CD14-positive monocyte (primary cell): ENCODE results near the gene IL1R2. TPM values are rescaled to one million over a fixed set of nuclear protein-coding genes. Genes with fewer than 3 reads are reported as not detected.
A peak's percentile ranks its signal among the peaks of the same experiment; 100 is the strongest.

ENCODE experiments used
- DNase-seq, 3 donors: peaks; one replicate each; pipeline ENCODE4 v3.0.0-alpha.2; 2011 to 2022
- H2AFZ ChIP-seq: 2 replicates; pipeline ENCODE4 v1.6.0; 2012; ENCODE audit warnings: mild to moderate bottlenecking, low read depth, low read length, inconsistent platforms; ENCODE audit not compliant: insufficient read depth, poor library complexity, severe bottlenecking
- H3K27ac ChIP-seq, 2 donors: 1 replicate in 1 of 2; 2 replicates in 1 of 2; pipeline ENCODE4 v1.5.1; 2012 to 2013; ENCODE audit warnings: low read length in 2 of 2, control low read depth in 1 of 2, inconsistent platforms in 1 of 2, low read depth in 1 of 2, mild to moderate bottlenecking in 1 of 2
- H3K27me3 ChIP-seq, 2 donors: one replicate each; pipeline versions ENCODE4 v1.6.0 to v1.6.1; 2011 to 2013; ENCODE audit warnings: low read length in 2 of 2; ENCODE audit not compliant: control insufficient read depth in 2 of 2, insufficient read depth in 2 of 2
- H3K36me3 ChIP-seq, 2 donors: replicated peaks in 1 of 2; 1 replicate in 1 of 2; 2 replicates in 1 of 2; pipeline versions ENCODE4 v1.5.1 to v1.6.1; 2012 to 2013; ENCODE audit warnings: low read length in 2 of 2, control low read depth in 1 of 2, inconsistent platforms in 1 of 2, mild to moderate bottlenecking in 1 of 2; ENCODE audit not compliant: insufficient read depth in 2 of 2, control insufficient read depth in 1 of 2
- H3K4me1 ChIP-seq, 2 donors: 1 replicate in 1 of 2; 2 replicates in 1 of 2; pipeline versions ENCODE4 v1.5.1 to v1.6.1; 2012 to 2013; ENCODE audit warnings: low read length in 2 of 2, control low read depth in 1 of 2, inconsistent platforms in 1 of 2, mild to moderate bottlenecking in 1 of 2, moderate library complexity in 1 of 2; ENCODE audit not compliant: insufficient read depth in 2 of 2, control insufficient read depth in 1 of 2
- H3K4me2 ChIP-seq: replicated peaks from 2 replicates; pipeline ENCODE3; 2012; ENCODE audit warnings: low read length, moderate library complexity, mild to moderate bottlenecking; ENCODE audit not compliant: poor library complexity, severe bottlenecking; ENCODE audit errors: extremely low read depth
- H3K4me3 ChIP-seq, 3 experiments: fragments of 200-600 bp in 1 of 3; sonication (generic) in 1 of 3; replicated peaks in 1 of 3; 1 replicate in 2 of 3; 2 replicates in 1 of 3; pipeline ENCODE4 v1.5.1; 2011 to 2013; ENCODE audit warnings: low read length in 3 of 3, mild to moderate bottlenecking in 3 of 3, control low read depth in 2 of 3, low read depth in 2 of 3, inconsistent platforms in 1 of 3, moderate library complexity in 1 of 3
- H3K79me2 ChIP-seq: 2 replicates; pipeline ENCODE4 v1.6.0; 2012; ENCODE audit warnings: mild to moderate bottlenecking, control low read depth, inconsistent platforms, low read length, moderate library complexity; ENCODE audit not compliant: insufficient read depth
- H3K9ac ChIP-seq: 2 replicates; pipeline ENCODE4 v1.6.0; 2017; ENCODE audit warnings: low read length, mild to moderate bottlenecking; ENCODE audit not compliant: insufficient read depth, poor library complexity, severe bottlenecking
- H3K9me3 ChIP-seq, 2 donors: replicated peaks in 1 of 2; 1 replicate in 1 of 2; 2 replicates in 1 of 2; pipeline versions ENCODE4 v1.5.1 to v1.6.1; 2012 to 2013; ENCODE audit warnings: low read length in 2 of 2, control low read depth in 1 of 2; ENCODE audit not compliant: control insufficient read depth in 1 of 2, insufficient read depth in 1 of 2
- H4K20me1 ChIP-seq: 2 replicates; pipeline ENCODE4 v1.6.0; 2012; ENCODE audit warnings: mild to moderate bottlenecking, low read length, control low read depth, moderate library complexity; ENCODE audit not compliant: insufficient read depth
- H3K27ac Mint-ChIP-seq, 7 donors: one replicate each; pipeline ENCODE4 v1.8.0; 2020; ENCODE audit warnings: mild to moderate bottlenecking in 7 of 7, mixed read lengths in 7 of 7, moderate library complexity in 6 of 7, inconsistent platforms in 2 of 7
- H3K27me3 Mint-ChIP-seq, 3 donors: one replicate each; pipeline ENCODE4 v1.8.0; 2021 to 2022; ENCODE audit warnings: low read depth in 3 of 3, mild to moderate bottlenecking in 3 of 3, mixed read lengths in 3 of 3, moderate library complexity in 3 of 3, inconsistent platforms in 1 of 3
- H3K36me3 Mint-ChIP-seq, 2 donors: one replicate each; pipeline ENCODE4 v1.8.0; 2020; ENCODE audit warnings: mixed read lengths in 2 of 2, inconsistent platforms in 1 of 2, mild to moderate bottlenecking in 1 of 2
- H3K4me1 Mint-ChIP-seq: one replicate; pipeline ENCODE4 v1.8.0; 2020; ENCODE audit warnings: mild to moderate bottlenecking, mixed read lengths
- H3K4me3 Mint-ChIP-seq, 2 donors: one replicate each; pipeline ENCODE4 v1.8.0; 2020; ENCODE audit warnings: mild to moderate bottlenecking in 2 of 2, mixed read lengths in 2 of 2, moderate library complexity in 1 of 2
- H3K9me3 Mint-ChIP-seq, 7 donors: one replicate each; pipeline ENCODE4 v1.8.0; 2020 to 2022; ENCODE audit warnings: mixed read lengths in 7 of 7, mild to moderate bottlenecking in 6 of 7, moderate library complexity in 6 of 7, inconsistent platforms in 2 of 7
- CTCF ChIP-seq: fragments of 200-600 bp; IDR thresholded peaks from one replicate; pipeline ENCODE4 v1.8.0; 2022; ENCODE audit warnings: antibody characterized with exemption, mild to moderate bottlenecking
- WGBS: methylation state at CpG from one replicate; pipeline ENCODE4 v1.1.5; 2013; ENCODE audit warnings: missing lambda C conversion rate; ENCODE audit not compliant: insufficient coverage; 5-methylcytosine and 5-hydroxymethylcytosine counted together
- intact Hi-C, 2 donors: fragments of 100-400 bp; cut with micrococcal nuclease; formaldehyde crosslinking; loops; one replicate each; pipeline versions ENCODE4 v1.15.0 to v1.15.1; 2023
- polyA plus RNA-seq, 3 donors: library from polyadenylated mRNA; depleted of rRNA in 1 of 3; unstranded in 2 of 3; stranded (reverse) in 1 of 3; fragments of 300-500 nt in 2 of 3; fragments of >200 nt in 1 of 3; fragmentation: Illumina TruSeq in 2 of 3; gene quantifications; 1 replicate in 2 of 3; 2 replicates in 1 of 3; pipeline ENCODE4 v1.2.3, GENCODE V29; 2012 to 2021

IL1R2 gene
- polyA plus RNA-seq, 3 donors: 5.9 to 12.0 (median 6.2) TPM

DNA sequence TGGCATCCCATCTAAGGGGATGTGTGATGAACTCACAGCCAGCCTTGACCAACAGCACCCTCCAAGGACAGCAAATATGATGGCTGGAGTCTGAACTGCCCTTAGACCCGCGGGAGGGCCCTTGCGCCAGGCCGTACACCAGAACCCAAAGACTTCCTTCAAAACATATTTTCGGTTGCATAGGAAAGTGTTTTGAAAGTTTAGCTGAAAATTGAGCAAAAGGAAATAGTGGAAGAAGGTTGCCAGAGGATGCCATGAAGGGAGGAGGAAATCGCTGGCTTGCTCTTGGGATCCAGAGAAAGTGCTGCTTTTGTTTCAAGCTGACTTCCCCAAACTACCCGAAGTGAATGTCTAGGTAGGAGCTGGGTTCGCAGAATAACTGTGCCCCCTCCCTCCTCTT, 61.3 kb downstream of the IL1R2 start:
- peak overlapping the region in 1 of 3 experiments; percentile 50 for H3K4me3 ChIP-seq
- WGBS: 0% methylated on average over 1 of the region's 8 CpGs
- TF ChIP-seq CTCF: no peak
- no peak overlapping the region for H3K9ac ChIP-seq
- peak; percentile 61 to 77 (median 68) for DNase-seq
- intact Hi-C loops: no loop called here
- Mint-ChIP-seq H3K27ac (peak overlapping the region; percentile 86 to 96 (median 94)), H3K36me3 (peaks cover 0 to 2% of the 10 kb centered on the region in 2 donors), H3K4me1 (peaks cover 63% of the 10 kb centered on the region), H3K27me3 (peaks cover 0 to 6% (median 0%) of the 10 kb centered on the region in 3 donors), H3K9me3 (peaks cover 0 to 3% (median 0%) of the 10 kb centered on the region in 7 donors), H3K4me3 (peak overlapping the region; percentile 72 to 76)
- H4K20me1 ChIP-seq: no peaks in the 10 kb centered on the region
- no peaks in the 10 kb centered on the region for H3K9me3 ChIP-seq
- no peaks in the 10 kb centered on the region for H3K36me3 ChIP-seq
- H3K27me3 ChIP-seq: no peaks in the 10 kb centered on the region
- peak overlapping the region; percentile 75 to 85 for H3K27ac ChIP-seq
- peak overlapping the region; percentile 62 for H2AFZ ChIP-seq
- H3K4me1 ChIP-seq: peaks cover 51 to 55% of the 10 kb centered on the region in 2 donors
- no peaks in the 10 kb centered on the region for H3K79me2 ChIP-seq
- H3K4me2 ChIP-seq: peak overlapping the region; percentile 48

- no peaks in the 10 kb centered on the region for H4K20me1 ChIP-seq
- H3K4me1 ChIP-seq: peaks cover 38 to 39% of the 10 kb centered on the region in 2 donors
- 95% methylated on average over 4 of the region's 5 CpGs for WGBS
- H3K4me3 ChIP-seq: no peak overlapping the region
- no peaks in the 10 kb centered on the region for H3K9me3 ChIP-seq
- H3K9me3 Mint-ChIP-seq: peaks cover 0 to 3% (median 0%) of the 10 kb centered on the region in 7 donors
- no peak overlapping the region for H2AFZ ChIP-seq
- no peak for TF ChIP-seq CTCF
- no peak overlapping the region for H3K4me3 Mint-ChIP-seq
- H3K27ac ChIP-seq: no peak overlapping the region
- H3K4me2 ChIP-seq: no peak overlapping the region
- H3K4me1 Mint-ChIP-seq: peaks cover 47% of the 10 kb centered on the region
- H3K27me3 ChIP-seq: no peaks in the 10 kb centered on the region
- peaks cover 0 to 6% of the 10 kb centered on the region in 2 donors for H3K36me3 Mint-ChIP-seq
- no peak for DNase-seq
- intact Hi-C loops: no loop called here
- H3K36me3 ChIP-seq: no peaks in the 10 kb centered on the region
- peak overlapping the region in 2 of 7 donors; percentile 18 to 28 for H3K27ac Mint-ChIP-seq
- no peaks in the 10 kb centered on the region for H3K79me2 ChIP-seq
- H3K27me3 Mint-ChIP-seq: peaks cover 0 to 4% (median 0%) of the 10 kb centered on the region in 3 donors
- no peak overlapping the region for H3K9ac ChIP-seq
Observed at GRCh38 chr2:102055346-102055990, 63.7 kb downstream of the IL1R2 start.
